Measurements from ENCODE around the gene MRPS16.

MRPS16 gene

DNA sequence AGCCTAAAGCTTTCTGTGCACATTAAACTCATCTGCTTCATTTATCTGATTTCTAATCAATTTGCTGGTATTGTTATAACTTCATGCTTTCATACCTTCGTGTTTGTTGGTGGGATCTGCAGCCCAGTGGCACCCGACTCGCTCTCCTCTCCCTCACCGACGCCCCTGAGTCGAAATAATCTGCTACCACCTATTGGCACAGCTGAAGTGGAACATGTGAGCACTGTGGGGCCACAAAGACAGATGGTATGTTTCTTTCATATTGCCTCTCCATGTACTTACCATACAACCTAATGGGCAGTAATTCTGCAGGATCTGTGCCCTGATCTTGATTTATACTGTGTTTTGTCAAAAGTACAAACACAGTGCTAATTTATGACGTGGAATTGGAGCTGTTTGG is 17.7 kb downstream of the MRPS16 start:
- DNase-seq (ENCODE audit: extremely low read depth, insufficient read length), result no peak
- TF ChIP-seq, protein P1, sequence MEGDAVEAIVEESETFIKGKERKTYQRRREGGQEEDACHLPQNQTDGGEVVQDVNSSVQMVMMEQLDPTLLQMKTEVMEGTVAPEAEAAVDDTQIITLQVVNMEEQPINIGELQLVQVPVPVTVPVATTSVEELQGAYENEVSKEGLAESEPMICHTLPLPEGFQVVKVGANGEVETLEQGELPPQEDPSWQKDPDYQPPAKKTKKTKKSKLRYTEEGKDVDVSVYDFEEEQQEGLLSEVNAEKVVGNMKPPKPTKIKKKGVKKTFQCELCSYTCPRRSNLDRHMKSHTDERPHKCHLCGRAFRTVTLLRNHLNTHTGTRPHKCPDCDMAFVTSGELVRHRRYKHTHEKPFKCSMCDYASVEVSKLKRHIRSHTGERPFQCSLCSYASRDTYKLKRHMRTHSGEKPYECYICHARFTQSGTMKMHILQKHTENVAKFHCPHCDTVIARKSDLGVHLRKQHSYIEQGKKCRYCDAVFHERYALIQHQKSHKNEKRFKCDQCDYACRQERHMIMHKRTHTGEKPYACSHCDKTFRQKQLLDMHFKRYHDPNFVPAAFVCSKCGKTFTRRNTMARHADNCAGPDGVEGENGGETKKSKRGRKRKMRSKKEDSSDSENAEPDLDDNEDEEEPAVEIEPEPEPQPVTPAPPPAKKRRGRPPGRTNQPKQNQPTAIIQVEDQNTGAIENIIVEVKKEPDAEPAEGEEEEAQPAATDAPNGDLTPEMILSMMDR (IDR thresholded peaks at IDR 0.05; ENCODE audit: insufficient read depth, low read length, poor library complexity, severe bottlenecking), result no peak
- Histone ChIP-seq H3K4me3 (replicated peaks; ENCODE audit: low read depth, low read length) (no peak overlapping the region), H3K36me3 (ENCODE audit: control insufficient read depth, insufficient read depth, low read length) (peaks cover 10% of the 10 kb centered on the region), H3K27me3 (replicated peaks; ENCODE audit: control insufficient read depth, insufficient read depth, low read length) (no peaks in the 10 kb centered on the region)

DNA sequence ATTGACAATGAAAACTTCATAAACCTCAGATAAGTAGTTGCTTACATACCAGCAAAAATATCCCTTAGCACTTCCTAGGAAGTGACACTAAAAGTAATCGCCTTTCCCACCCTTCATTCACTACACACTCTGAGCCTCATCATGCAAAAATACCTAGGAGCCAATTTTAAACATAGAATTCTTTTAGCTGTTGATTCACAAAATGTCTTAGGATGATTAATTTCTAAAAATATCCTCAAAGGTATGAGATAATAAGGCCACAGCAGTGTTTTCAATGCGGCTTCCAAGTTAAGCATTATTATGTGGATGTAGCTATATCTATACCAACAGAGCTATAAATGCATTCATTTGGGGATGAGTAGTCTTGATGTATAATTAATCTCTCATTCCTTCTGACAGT is 18.6 kb downstream of the MRPS16 start:
- no peak overlapping the region for H3K4me3 ChIP-seq (replicated peaks; ENCODE audit: low read depth, low read length)
- DNase-seq (ENCODE audit: extremely low read depth, insufficient read length), result no peak
- H3K36me3 ChIP-seq (ENCODE audit: control insufficient read depth, insufficient read depth, low read length), result peaks cover 6% of the 10 kb centered on the region
- TF ChIP-seq, protein P1 (IDR thresholded peaks at IDR 0.05; ENCODE audit: insufficient read depth, low read length, poor library complexity, severe bottlenecking), result no peak
- no peaks in the 10 kb centered on the region for H3K27me3 ChIP-seq (replicated peaks; ENCODE audit: control insufficient read depth, insufficient read depth, low read length)

DNA sequence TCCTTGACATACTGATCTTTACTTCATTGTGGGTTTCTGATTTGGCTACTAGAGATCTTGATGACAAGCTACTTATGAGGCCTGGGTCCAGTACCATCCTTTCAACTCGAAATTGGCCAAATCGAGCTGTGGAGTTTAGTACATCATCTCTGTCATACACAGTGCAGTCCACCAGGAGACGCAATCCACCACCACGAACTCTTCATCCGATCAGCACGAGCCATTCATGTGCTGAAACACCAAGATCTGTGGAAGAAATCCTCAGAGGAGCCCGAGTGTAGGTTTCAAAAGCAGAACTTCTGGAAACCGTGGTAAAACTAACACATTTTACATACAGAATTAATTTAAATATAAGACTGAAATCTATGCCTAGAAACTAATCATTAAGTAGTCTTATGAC is 19.6 kb downstream of the MRPS16 start:
- Histone ChIP-seq H3K36me3 (ENCODE audit: control insufficient read depth, insufficient read depth, low read length) (peaks cover 5% of the 10 kb centered on the region), H3K4me3 (replicated peaks; ENCODE audit: low read depth, low read length) (no peak overlapping the region), H3K27me3 (replicated peaks; ENCODE audit: control insufficient read depth, insufficient read depth, low read length) (no peaks in the 10 kb centered on the region)
- TF ChIP-seq, protein P1 (IDR thresholded peaks at IDR 0.05; ENCODE audit: insufficient read depth, low read length, poor library complexity, severe bottlenecking), result no peak
- no peak for DNase-seq (ENCODE audit: extremely low read depth, insufficient read length)

DNA sequence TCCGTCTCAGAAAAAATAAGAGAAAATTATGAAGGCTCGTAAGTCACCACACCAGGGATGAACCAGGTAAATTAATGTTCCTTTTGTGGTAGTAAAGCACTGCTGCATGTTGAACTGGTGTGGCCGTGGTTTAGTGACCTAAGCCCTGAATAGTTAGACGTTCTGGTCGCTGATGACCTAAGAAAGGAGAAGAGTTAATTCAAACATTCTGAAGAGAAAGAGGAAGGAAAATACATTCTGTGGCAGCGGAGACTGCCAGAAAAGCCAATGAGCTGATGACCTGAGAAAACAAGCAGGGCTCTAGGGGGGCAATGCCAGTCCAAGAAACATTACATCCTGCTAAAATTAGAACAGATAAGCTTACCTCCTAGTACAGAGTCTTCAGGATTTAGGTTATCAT is 22.9 kb downstream of the MRPS16 start:
- H3K36me3 ChIP-seq (ENCODE audit: control insufficient read depth, insufficient read depth, low read length), result peaks cover 3% of the 10 kb centered on the region
- no peak overlapping the region for H3K4me3 ChIP-seq (replicated peaks; ENCODE audit: low read depth, low read length)
- TF ChIP-seq, protein P1 (IDR thresholded peaks at IDR 0.05; ENCODE audit: insufficient read depth, low read length, poor library complexity, severe bottlenecking), result no peak
- DNase-seq (ENCODE audit: extremely low read depth, insufficient read length), result no peak
- no peaks in the 10 kb centered on the region for H3K27me3 ChIP-seq (replicated peaks; ENCODE audit: control insufficient read depth, insufficient read depth, low read length)

DNA sequence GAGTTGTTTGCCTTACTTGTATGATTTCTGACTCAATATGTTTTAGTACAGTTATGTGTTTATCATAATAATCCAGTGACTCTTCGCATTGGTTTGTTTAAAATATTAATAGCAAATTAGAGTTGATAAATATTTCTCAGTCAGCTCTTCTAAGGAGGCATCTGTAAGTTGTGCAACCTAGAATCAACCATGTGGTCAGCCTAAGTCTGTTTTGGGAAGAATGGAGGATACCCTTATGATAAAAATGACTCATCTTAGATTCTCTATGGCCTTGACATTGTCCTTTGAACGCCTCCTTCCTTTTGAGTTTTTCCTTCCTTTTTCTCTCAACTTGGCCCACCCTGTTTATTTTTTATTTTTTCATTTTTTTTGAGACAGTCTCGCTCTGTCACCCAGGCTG is 24.2 kb downstream of the MRPS16 start:
- H3K4me3 ChIP-seq (replicated peaks; ENCODE audit: low read depth, low read length), result no peak overlapping the region
- no peak for DNase-seq (ENCODE audit: extremely low read depth, insufficient read length)
- TF ChIP-seq, protein P1 (IDR thresholded peaks at IDR 0.05; ENCODE audit: insufficient read depth, low read length, poor library complexity, severe bottlenecking), result no peak
- H3K36me3 ChIP-seq (ENCODE audit: control insufficient read depth, insufficient read depth, low read length), result peaks cover 3% of the 10 kb centered on the region
- no peaks in the 10 kb centered on the region for H3K27me3 ChIP-seq (replicated peaks; ENCODE audit: control insufficient read depth, insufficient read depth, low read length)

DNA sequence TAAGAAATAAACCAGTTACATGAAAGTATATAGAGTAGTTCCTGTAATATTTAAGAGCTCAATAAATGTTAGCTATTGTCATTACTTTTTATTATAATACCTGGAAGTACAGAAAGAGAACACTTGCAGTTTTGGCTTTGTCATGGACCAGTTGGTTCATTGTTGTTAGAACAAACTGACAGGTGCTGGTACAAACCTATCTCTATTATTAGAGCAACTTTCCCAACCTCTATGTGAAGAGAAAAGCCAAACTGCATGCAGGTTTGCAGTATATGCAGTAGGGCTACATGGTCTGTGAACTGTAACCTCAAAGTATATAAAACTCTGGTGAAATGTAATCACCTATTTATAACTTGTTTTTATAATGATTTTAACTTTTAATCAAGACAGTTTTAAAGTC is 25.8 kb downstream of the MRPS16 start:
- TF ChIP-seq, protein P1 (IDR thresholded peaks at IDR 0.05; ENCODE audit: insufficient read depth, low read length, poor library complexity, severe bottlenecking), result no peak
- no peaks in the 10 kb centered on the region for H3K36me3 ChIP-seq (ENCODE audit: control insufficient read depth, insufficient read depth, low read length)
- H3K4me3 ChIP-seq (replicated peaks; ENCODE audit: low read depth, low read length), result no peak overlapping the region
- DNase-seq (ENCODE audit: extremely low read depth, insufficient read length), result no peak
- H3K27me3 ChIP-seq (replicated peaks; ENCODE audit: control insufficient read depth, insufficient read depth, low read length), result no peaks in the 10 kb centered on the region

All from GM06990 (cell line).